Measurements from ENCODE around the gene SLC22A6. TPM values are rescaled to one million over a fixed set of nuclear protein-coding genes. Genes with fewer than 3 reads are reported as not detected.
A peak's percentile ranks its signal among the peaks of the same experiment; 100 is the strongest.

SLC22A6 gene
- total and polyA plus RNA-seq, 2 of the 13 experiments (the other 11 are each of a cell fraction or from before 2014, with no cell fraction given) = not detected

DNA sequence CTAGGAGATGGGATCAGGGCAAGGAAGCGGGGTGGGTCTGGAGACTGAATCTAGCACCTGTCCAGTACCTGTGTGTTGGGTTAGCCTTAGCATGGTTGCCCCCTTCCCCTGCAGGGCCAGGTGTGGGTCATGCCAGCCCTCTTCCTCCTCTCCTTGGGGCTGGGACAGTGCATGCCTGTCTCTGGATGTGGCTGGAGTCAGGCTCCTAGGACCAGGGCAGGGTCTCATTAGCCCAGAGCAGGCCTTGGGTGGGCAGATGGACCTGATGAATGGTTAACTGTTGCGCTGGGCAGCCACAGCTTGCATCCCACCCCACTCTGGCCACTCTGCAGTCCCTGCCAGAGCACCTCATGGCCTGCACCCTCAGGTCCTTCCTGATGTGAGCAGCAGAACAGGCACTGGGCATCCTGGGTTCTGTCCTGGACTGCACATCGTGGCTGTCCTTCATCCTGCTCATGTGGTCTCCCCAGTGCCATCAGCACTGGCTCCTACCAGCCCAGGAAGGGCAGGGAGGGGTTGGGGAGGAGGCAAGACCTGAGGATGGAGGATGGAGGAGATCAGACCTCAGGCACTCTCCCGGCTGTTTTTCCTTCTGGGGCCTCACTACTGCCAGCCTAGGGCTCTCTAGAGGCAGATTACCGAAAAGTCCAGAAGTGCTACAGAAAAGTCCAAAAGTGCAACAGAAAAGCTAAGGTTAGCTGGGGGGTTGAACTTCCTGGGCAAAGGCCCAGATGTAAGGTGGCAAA lies 50.8 kb downstream of the SLC22A6 start:
- BruUV-seq (replicated peaks) = no TSS peak
- Histone ChIP-seq H3K79me2 (ENCODE audit: insufficient read depth, low read length) (no peaks in the 10 kb centered on the region), H2AFZ (ENCODE audit: low read length) (no peak overlapping the region), H3K9ac (ENCODE audit: insufficient read depth, low read depth, low read length) (no peak overlapping the region), H3K4me1 (ENCODE audit: insufficient read depth, low read length) (0 out of 2 replicates have a peak, but pooled peaks cover 5% of the 10 kb centered on the region), H3K27me3 (ENCODE audit: control insufficient read depth in 1 of 2, insufficient read depth in 2 of 2, low read length in 2 of 2) (peaks cover 5 to 12% of the 10 kb centered on the region in 2 experiments; a peak in 3 of 5 replicates), H3K4me2 (ENCODE audit: low read depth, low read length) (no peak overlapping the region), H3K27ac (ENCODE audit: extremely low read length, insufficient read depth, low read length) (no peak overlapping the region), H3K9me3 (ENCODE audit: low read length) (no peaks in the 10 kb centered on the region), H3K36me3 (replicated peaks in 1 of 2; ENCODE audit: control insufficient read depth in 1 of 2, insufficient read depth in 2 of 2, low read length in 2 of 2) (no peaks in the 10 kb centered on the region), H3K4me3 (replicated peaks in 1 of 3; ENCODE audit: insufficient read depth in 1 of 3, low read depth in 2 of 3, low read length in 3 of 3) (no peak overlapping the region), H4K20me1 (ENCODE audit: insufficient read depth, low read length) (no peaks in the 10 kb centered on the region)
- no peak for DNase-seq (ENCODE audit: low spot score)
- in situ Hi-C loops (cut with HindIII; ENCODE audit: extremely low pct_ligation_motif_present, low pct_unique_long_range_greater_than_20kb) = no loop called here
- WGBS (ENCODE audit: low lambda C conversion rate) = 29% methylated on average over 4 of the region's 5 CpGs
- ATAC-seq = peak; percentile 21; the same call in 1 of the 3 replicates
- FAIRE-seq = no peak
- CTCF ChIA-PET (ENCODE audit: low intra/inter-chr PET ratio, low total read pairs) = no interaction called here
- intact Hi-C loops (cut with micrococcal nuclease; ENCODE audit: unreplicated experiment) = no loop called here
- POLR2A ChIA-PET = no interaction called here
- TF ChIP-seq HDAC1 (CRISPR knock-in tag; IDR thresholded peaks at IDR 0.05) = no peak
- TF ChIP-seq, protein P1, sequence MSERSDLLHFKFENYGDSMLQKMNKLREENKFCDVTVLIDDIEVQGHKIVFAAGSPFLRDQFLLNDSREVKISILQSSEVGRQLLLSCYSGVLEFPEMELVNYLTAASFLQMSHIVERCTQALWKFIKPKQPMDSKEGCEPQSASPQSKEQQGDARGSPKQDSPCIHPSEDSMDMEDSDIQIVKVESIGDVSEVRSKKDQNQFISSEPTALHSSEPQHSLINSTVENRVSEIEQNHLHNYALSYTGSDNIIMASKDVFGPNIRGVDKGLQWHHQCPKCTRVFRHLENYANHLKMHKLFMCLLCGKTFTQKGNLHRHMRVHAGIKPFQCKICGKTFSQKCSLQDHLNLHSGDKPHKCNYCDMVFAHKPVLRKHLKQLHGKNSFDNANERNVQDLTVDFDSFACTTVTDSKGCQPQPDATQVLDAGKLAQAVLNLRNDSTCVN (CRISPR knock-in tag; IDR thresholded peaks at IDR 0.05; ENCODE audit: borderline replicate concordance) = peak; percentile 92

DNA sequence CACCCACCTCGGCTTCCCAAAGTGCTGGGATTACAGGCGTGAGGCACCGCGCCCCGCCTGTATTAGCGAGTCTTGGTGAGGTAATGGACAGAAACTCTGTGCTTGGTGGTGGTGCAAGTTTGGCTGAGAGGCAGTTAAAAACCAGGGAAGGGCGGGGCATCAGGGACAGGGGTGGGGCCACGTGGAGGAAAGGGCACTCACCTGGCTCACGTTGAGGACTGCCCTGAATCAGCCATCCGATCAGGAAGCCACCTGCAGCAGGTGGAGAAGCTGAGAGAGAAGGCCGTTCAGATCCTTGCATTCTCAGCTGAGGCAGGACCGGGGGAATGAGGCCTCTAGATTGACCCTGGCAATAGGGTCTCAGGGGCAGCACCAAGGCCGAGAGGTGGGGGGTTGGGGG lies 51.5 kb downstream of the SLC22A6 start:
- Histone ChIP-seq H3K9me3 (ENCODE audit: low read length) (no peaks in the 10 kb centered on the region), H3K79me2 (ENCODE audit: insufficient read depth, low read length) (no peaks in the 10 kb centered on the region), H4K20me1 (ENCODE audit: insufficient read depth, low read length) (no peaks in the 10 kb centered on the region), H3K27me3 (ENCODE audit: control insufficient read depth in 1 of 2, insufficient read depth in 2 of 2, low read length in 2 of 2) (peaks cover 5 to 19% of the 10 kb centered on the region in 2 experiments; a peak in 3 of 5 replicates), H3K4me2 (ENCODE audit: low read depth, low read length) (no peak overlapping the region), H2AFZ (ENCODE audit: low read length) (no peak overlapping the region), H3K27ac (ENCODE audit: extremely low read length, insufficient read depth, low read length) (no peak overlapping the region), H3K4me1 (ENCODE audit: insufficient read depth, low read length) (0 out of 2 replicates have a peak, but pooled peaks cover 5% of the 10 kb centered on the region), H3K4me3 (replicated peaks in 1 of 3; ENCODE audit: insufficient read depth in 1 of 3, low read depth in 2 of 3, low read length in 3 of 3) (no peak overlapping the region), H3K9ac (ENCODE audit: insufficient read depth, low read depth, low read length) (no peak overlapping the region), H3K36me3 (replicated peaks in 1 of 2; ENCODE audit: control insufficient read depth in 1 of 2, insufficient read depth in 2 of 2, low read length in 2 of 2) (no peaks in the 10 kb centered on the region)
- POLR2A ChIA-PET = no interaction called here
- FAIRE-seq = no peak
- WGBS (ENCODE audit: low lambda C conversion rate) = 56% methylated on average over 13 of the region's 13 CpGs
- DNase-seq (ENCODE audit: low spot score) = no peak
- in situ Hi-C loops (cut with HindIII; ENCODE audit: extremely low pct_ligation_motif_present, low pct_unique_long_range_greater_than_20kb) (no loop called here), intact Hi-C loops (cut with micrococcal nuclease; ENCODE audit: unreplicated experiment) (no loop called here)
- CTCF ChIA-PET (ENCODE audit: low intra/inter-chr PET ratio, low total read pairs) = no interaction called here
- no peak for TF ChIP-seq GABPB1 (CRISPR knock-in tag; IDR thresholded peaks at IDR 0.05)
- no peak for TF ChIP-seq ZNF83 (CRISPR knock-in tag; IDR thresholded peaks at IDR 0.05; ENCODE audit: borderline replicate concordance)
- TF ChIP-seq ZNF768 (CRISPR knock-in tag; IDR thresholded peaks at IDR 0.05) = no peak
- TF ChIP-seq, protein P2, sequence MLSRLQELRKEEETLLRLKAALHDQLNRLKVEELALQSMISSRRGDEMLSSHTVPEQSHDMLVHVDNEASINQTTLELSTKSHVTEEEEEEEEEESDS (CRISPR knock-in tag; IDR thresholded peaks at IDR 0.05; ENCODE audit: borderline replicate concordance) = no peak
- no peak for TF ChIP-seq ZNF274 (CRISPR knock-in tag; IDR thresholded peaks at IDR 0.05)
- no peak for TF ChIP-seq SCMH1 (CRISPR knock-in tag; IDR thresholded peaks at IDR 0.05; ENCODE audit: borderline replicate concordance)
- no peak for TF ChIP-seq SALL2 (CRISPR knock-in tag; IDR thresholded peaks at IDR 0.05)
- TF ChIP-seq, protein P3, sequence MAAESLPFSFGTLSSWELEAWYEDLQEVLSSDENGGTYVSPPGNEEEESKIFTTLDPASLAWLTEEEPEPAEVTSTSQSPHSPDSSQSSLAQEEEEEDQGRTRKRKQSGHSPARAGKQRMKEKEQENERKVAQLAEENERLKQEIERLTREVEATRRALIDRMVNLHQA (CRISPR knock-in tag; IDR thresholded peaks at IDR 0.05) = no peak
- TF ChIP-seq, protein P4, sequence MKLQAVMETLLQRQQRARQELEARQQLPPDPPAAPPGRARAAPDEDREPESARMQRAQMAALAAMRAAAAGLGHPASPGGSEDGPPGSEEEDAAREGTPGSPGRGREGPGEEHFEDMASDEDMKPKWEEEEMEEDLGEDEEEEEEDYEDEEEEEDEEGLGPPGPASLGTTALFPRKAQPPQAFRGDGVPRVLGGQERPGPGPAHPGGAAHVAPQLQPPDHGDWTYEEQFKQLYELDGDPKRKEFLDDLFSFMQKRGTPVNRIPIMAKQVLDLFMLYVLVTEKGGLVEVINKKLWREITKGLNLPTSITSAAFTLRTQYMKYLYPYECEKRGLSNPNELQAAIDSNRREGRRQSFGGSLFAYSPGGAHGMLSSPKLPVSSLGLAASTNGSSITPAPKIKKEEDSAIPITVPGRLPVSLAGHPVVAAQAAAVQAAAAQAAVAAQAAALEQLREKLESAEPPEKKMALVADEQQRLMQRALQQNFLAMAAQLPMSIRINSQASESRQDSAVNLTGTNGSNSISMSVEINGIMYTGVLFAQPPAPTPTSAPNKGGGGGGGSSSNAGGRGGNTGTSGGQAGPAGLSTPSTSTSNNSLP (IDR thresholded peaks at IDR 0.05; ENCODE audit: low read depth, low read length) = no peak
- TF ChIP-seq ZNF615 (CRISPR knock-in tag; IDR thresholded peaks at IDR 0.05; ENCODE audit: borderline replicate concordance) = no peak
- no peak for TF ChIP-seq ZKSCAN5 (CRISPR knock-in tag; IDR thresholded peaks at IDR 0.05)
- no TSS peak for BruUV-seq (replicated peaks)
- no peak for ATAC-seq

Data from HepG2 (cell line).